ENCODE measurements around the gene AFAP1L2.

DNA sequence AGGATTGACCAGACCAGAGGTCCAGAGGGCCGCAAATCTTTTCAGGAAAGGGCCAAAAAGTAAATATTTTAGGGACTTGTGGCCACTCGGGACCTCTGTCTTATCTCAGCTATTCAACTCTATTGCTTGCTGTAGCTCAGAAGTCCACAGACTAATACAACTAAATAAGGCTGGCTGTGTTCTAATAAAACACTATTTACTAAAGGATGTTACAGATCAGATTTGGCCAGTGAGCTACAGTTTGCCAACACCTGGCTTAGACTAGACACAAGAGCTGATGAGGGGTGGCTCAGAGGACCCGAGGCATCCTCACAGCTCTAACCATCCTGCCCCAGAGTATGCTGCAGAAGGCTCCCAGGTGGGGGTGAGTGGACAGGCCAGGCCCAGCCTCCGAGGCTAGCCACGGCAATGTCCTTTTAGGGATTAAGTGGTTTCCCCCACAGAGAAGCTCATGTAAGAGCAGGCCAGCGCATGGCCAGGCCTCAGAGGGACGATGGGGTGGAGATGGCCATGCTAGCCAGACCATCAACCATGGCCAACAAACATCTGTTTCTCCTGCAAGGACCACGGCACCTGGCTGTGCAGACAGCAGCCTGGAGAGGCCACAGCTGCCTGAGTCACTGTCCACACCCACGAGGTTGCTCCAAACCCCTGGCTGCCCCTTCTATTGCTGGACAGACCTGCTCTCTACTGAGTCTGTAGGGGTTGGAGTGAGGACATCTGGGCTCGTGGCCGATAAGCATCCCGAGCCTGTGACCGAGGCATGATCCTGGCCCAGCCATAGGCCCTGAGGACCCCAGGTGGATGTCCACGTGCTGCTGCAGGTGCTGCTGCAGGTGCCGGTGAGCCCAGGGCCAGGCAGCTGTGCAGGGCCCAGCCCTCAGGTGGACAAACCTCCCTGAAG, 76.5 kb downstream of the AFAP1L2 start:
- TF ChIP-seq CTCF (IDR thresholded peaks at IDR 0.05) = no peak
- no peak for TF ChIP-seq POLR2A (IDR thresholded peaks at IDR 0.05)
